ENCODE measurements around the gene MYO7A.

DNA sequence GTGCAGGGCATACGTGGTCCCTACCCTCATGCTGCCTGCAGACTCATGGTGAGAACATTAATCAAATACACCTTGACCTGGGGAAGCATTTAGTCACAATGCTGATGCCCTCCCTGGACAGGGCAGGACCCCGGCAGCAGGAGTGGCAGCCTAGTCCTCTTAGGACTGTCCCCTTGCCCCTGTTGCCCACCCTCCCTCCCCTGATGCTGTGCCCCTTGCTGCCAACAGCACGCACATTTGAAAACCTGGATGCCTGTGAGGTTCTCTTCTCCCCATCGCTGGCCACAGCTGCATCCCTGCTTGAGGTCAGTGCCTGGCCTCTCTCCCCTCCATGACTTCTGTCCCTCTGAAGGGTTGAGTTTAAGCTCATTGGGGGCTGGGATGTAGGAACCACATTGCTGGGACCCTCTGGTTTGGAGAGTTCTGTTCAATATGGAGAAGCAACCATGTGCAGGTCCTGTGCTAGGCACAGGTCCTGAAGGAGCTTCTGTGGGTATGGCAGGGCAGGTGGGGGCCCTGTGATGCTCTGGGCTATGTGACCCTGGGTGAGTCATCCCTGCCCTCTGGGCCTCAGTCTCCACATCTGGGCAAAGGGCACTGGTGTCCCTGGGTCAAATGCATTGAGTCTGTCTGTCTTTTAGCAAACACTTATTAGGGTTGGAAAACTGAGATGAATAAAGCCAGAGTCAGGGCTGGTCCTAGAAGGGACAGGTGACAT is 31.3 kb downstream of the MYO7A start:
- TF ChIP-seq EZH2 (IDR thresholded peaks at IDR 0.05; ENCODE audit: low read length): no peak
- TF ChIP-seq, protein P1, sequence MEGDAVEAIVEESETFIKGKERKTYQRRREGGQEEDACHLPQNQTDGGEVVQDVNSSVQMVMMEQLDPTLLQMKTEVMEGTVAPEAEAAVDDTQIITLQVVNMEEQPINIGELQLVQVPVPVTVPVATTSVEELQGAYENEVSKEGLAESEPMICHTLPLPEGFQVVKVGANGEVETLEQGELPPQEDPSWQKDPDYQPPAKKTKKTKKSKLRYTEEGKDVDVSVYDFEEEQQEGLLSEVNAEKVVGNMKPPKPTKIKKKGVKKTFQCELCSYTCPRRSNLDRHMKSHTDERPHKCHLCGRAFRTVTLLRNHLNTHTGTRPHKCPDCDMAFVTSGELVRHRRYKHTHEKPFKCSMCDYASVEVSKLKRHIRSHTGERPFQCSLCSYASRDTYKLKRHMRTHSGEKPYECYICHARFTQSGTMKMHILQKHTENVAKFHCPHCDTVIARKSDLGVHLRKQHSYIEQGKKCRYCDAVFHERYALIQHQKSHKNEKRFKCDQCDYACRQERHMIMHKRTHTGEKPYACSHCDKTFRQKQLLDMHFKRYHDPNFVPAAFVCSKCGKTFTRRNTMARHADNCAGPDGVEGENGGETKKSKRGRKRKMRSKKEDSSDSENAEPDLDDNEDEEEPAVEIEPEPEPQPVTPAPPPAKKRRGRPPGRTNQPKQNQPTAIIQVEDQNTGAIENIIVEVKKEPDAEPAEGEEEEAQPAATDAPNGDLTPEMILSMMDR (optimal IDR thresholded peaks at IDR 0.05 in 1 of 3, IDR thresholded peaks at IDR 0.05 in 1 of 3, conservative IDR thresholded peaks at IDR 0.05 in 1 of 3; ENCODE audit: extremely low read depth in 1 of 3, insufficient read depth in 2 of 3, low read length in 3 of 3): no peak

Measured in keratinocyte (primary cell).